GM19452 (cell line): Measurements from ENCODE around the gene MPND.
A peak's percentile ranks its signal among the peaks of the same experiment; 100 is the strongest.
"Not testable (repeated sequence)": the region's sequence is repeated elsewhere in the genome, so short reads cannot be mapped to it uniquely, and the experiment has no call there.

Source experiments
- ATAC-seq: cut with Tn5 transposase; IDR thresholded peaks from one replicate; pipeline ENCODE4 v1.9.1; 2021; ENCODE audit not compliant: unreplicated experiment

MPND gene

DNA sequence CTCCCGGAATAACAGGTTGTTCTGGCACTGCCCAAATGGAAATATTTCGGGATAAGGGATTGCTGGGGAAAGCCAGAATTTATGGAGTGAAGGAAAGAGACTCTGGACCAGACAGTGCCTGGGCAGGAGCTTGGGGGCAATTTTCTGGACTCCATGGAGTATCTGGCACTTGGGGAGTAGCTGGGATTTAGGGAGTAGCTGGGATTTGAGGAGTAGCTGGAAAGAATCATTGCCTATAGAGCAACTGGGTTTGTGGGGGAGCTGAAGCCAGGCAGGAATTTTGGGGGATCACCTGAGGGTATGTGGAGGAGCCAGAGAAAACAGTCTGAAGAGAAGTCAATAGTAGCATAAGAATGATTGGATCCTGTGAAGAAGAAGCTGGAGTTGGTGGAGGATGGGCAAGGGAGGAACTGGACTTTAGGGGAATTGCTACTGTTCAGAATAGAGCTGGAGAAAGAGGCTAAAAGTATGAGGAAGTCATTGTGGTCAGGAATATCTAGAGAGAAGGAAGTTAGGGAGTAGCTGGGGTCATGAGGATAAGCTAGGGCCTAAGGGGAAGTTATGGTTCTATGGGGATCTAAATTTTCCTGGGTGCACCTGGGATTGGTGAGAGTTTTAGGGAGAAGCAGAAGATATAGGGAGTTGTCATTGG is 24.2 kb upstream of the MPND start:
- no peak for ATAC-seq

DNA sequence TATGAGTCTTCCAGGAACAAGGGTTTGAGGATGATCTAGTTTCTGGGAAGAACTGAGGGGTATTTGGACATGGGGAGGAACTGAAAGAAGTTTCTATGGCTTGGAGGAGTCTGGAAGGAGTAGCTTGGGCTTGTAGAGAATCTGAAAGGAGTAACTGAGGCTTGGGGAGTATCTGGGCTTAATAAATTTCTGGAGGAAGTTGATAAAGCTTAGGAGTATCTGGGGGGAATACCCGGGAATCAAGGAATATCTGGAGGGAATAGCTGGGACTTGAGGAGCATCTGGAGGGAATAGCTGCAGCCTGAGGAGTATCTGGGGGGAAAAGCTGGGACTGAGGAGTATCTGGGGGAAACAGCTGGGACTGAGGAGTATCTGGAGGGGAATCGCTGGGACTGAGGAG is 22.9 kb upstream of the MPND start:
- no peak for ATAC-seq

DNA sequence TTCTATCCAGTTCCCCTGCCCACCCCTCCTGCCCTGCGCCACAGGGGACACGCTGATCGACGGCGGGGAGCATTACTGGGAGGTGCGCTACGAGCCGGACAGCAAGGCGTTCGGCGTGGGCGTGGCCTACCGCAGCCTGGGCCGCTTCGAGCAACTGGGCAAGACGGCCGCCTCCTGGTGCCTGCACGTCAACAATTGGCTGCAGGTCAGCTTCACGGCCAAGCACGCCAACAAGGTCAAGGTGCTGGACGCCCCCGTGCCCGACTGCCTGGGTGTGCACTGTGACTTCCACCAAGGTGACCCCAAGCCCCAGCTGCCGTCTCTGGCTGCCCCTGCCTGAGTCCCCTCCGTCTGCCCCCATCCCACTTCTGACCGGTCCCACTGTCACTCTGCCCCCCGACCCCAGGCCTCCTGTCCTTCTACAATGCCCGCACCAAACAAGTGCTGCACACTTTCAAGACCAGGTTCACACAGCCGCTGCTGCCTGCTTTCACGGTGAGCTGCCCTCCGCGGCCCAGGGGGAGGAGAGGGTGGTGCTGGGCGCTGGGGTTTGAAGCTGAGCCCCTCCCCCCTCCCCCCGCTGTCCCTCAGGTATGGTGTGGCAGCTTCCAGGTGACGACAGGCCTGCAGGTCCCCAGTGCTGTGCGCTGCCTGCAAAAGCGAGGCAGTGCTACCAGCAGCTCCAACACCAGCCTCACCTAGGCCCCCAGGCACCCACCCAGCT is 20.3 kb upstream of the MPND start:
- no peak for ATAC-seq

DNA sequence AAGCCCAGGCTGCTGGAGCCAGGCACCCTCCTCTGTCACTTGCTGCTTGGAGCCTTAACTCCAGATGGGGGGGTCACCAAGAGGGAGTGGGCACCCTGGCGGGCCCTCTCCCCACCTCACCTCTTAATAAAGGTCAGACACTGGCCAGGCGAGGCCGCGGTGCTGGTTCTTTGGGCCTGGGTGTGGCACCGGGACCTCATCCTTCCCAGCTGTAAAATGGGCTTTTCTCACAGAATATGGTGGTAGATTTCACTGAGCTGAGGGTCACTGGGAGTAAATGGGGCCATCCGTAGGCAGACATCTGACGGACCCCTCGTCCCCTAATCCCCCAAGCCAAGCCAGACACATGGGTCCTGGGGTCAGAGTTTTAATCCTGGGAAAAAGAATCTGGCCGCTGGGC is 19.7 kb upstream of the MPND start:
- ATAC-seq: no peak

DNA sequence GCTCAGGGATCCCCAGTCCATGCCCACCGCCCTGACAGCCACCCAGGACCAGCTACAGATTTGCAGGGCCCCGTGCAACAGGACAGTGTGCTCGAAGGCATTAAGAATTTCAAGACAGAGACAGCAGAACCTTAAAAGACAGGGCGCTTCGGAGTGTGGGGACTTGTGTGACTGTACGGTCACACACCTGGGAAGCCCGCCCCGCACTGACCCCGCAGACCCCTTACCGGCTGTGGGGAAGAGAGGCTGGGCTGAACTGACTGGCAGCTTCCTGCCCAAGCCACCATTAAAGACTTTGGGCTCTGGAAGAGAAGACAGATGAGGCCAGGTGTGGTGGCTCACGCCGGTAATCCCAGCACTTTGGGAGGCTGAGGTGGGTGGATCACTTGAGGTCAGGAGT is 19.1 kb upstream of the MPND start:
- no peak for ATAC-seq

DNA sequence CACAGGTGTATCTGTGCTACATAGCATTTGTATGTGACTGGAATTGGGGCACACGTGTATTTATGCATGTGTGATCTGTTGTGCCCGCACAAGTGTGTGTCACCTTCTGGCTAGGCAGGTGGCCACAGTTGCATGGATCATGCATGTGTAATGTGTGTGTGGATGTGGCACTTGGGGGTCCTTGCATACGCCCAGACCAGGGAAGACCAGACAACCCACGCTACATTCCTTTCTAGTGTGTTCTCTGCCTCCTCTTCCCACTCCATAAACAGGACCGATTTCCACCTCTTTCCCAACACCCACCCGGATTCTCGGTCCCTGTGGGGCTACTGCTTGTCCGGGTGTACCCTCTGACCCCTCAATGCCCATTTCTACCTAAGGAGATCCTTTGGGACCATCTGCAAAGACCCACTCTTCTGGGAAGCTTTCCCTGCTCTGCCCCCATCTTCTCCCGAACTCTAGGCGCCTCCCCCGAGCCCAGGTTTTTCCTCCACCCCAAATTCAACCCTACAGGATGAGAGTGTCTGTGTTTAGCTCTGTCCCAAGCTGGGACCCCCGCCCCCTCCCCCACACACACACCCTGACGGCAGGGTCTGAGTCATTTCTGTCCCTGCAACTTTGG is 17.0 kb upstream of the MPND start:
- ATAC-seq: no peak

DNA sequence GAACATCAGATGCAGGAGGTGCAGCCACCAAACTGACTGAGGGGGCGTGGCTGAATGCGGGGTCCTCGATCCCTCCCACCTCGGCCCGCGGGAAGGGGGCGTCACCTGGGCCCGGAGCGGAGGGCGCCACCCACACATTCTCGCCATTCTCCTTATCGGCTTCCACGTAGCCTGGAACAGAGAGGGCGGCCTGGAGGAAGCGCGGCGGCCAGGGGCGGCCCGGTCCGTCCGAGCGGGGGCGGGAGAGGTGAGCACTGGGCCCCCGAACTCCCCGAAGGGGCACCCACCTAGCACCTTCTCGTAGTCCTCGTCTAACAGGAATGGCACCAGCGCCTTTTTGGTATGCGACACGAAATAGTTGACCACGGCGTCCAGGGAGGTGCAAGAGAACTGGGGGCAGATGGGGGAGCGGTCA is 16.5 kb upstream of the MPND start:
- ATAC-seq: no peak

DNA sequence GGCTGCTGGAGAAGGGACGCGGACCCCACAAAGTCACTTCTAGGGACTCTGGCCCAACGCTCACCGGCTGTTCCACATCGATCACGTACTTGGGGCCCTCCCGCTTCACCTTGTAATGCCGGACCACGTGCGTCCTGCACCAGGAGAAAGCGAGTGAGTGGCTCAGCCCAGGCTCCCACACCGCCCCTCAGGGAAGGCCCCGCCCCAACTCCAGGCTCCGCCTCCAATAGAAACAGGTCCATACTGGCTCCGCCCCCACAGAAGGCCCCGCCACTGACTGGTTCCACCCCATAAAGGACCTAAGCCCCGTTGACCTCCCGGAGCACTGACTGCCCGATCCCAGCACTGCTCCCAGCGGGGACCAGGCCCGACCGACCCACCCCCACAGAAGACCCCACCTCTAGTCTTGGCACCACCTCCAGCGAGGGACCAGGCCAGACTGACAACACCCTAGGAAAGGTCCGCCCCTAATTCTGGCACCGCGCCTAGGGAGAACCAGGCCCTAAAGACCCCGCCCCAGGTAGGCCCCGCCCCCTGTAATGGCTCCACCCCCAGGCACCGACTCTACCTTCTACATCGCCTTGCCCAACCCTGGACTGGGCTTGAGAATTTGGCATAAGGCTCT is 16.0 kb upstream of the MPND start:
- no peak for ATAC-seq

DNA sequence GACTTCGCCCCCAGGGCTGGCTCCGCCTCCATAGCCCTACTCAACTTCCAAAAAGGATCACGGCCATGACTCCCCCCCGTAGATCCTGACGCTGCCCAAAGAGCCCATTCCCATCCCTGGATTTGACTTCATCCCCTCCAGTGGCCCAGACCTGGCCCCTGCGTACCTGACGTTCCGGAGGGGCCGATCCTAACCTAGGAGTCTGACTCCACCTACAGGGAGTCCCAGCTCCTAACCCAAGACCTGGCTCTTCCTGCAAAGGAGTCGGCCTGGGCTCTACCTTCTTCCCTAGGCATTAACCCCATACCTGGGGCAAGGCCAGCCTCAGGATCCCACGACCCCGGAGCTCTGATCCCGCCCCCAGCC is 15.5 kb upstream of the MPND start:
- peak; percentile 7 for ATAC-seq

DNA sequence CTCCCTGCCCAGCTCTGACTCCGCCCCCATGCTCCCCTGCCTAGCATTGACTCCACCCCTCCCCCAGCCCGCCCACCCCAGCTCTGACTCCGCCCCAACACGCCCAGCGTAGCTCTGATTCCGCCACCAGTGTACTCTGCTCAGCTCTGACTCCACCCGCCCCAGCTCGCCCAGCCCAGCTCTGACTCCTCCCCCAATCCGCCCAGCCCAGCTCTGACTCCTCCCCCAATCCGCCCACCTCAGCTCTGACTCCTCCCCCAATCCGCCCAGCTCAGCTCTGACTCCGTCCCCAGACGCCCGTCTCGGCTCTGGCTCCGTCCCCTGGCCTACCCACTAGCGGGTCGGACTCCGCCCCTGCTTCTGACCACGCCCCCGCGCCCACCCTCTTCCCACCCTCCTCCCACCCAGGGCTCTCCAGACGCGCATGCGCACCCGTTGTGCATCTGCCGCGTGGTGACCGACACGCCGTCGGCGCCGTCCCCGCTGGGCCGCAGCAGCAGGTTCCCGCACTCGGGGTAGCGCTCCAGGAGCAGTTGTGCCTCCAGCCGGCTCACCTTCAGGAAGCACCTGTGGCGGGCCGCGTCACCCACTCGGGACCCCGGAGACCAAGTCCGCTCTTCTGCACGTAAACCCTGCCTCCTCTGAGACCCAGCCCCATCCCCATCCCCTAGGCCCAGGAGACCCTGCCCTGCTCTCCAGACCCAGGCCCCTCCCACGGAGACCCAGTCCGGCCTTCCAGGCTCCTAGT is 14.9 kb upstream of the MPND start:
- ATAC-seq: peak; percentile 70

DNA sequence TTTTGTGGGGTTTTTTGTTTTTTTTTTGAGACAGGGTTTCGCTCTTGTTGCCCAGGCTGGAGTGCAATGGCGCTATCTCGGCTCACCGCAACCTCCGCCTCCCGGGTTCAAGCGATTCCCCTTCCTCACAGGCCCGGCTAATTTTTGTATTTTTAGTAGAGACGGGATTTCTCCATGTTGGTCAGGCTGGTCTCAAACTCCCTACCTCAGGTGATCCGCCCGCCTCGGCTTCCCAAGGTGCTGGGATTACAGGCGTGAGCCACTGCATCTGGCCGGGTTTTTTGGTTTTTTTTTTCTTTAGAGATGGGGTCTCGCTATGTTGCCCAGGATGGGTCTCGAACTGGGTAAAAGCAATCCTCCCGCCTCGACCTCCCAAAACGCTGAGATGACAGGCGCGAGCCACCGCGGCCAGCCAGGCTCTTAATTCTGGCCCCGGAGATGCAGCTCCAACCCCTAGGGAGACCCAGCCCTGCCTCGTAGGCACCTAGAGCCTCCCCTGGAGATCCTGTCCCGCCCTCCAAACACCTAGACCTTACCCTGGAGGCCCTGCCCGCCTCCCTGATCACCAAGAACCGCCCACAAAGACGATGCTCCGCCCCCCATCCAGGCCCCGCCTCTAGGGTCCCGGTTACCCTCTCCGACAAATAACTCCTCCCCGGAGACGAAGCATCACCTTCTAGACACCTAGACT is 14.2 kb upstream of the MPND start:
- not testable (repeated sequence) for ATAC-seq

DNA sequence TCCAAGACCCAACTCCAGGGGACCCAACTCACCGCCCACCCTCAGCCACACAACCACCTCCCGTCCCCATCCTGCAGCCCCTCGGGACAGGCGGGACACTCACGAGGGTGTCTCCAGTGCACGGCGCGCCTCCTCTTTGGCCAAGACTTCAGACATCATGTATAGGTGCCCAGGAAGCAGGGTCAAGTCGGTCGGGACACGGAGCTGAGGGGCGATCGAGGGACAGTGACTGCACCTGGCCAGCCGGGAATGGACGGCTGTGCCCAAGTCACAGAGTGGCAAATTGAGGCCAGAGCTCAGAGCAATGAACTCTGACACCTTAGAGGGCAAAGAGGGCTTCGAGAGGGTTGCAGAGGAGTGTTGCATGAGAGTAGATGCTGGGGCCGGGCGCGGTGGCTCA is 13.5 kb upstream of the MPND start:
- no peak for ATAC-seq

DNA sequence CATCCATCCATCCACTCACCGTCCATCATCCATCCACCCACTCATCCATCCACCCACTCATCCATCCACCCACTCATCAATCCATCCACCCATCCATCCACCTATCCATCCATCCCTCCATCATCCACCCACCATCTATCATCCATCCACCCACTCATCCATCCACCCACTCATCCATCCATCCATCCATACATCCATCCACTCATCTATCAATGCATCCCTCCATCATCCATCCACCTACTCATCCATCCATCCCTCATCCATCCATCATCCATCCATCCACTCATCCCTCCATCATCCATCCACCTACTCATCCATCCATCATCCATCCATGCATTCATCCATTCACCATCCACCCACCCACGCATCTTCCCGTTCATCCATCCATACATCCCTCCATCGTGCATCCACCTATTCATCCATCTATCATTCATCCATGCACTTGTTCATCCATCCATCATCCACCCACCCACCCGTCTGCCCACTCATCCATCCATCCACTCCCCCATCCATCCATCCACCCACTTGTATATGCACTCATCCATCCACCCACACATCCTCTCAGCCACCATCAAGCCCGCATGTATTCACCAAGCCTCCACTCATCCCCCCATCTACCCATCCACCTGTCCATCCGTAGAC is 8.3 kb upstream of the MPND start:
- ATAC-seq: no peak

DNA sequence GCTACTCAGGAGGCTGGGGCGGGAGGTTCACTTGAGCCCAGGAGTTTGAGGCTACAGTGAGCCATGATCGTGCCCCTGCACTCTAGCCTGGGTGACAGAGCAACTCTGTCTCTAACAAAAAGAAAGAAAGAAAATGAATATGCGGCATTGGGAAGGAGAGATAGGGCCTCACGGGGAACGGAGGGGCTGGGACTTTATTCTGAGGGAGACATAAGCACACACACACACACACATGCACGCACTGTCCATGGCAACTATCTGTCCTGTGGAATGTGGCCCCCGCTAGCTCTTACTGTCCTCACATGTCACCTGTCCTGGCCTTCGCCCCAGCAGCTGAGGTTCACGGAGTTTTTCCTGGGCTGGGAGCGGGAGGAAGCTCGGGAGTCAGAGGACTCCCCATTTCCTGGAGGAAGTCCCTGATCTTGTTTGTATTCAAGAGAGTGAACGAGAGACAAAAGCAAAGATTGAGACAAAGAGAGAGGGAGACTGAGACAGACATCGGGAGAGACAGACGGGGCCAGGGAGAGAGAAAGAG is 5.4 kb upstream of the MPND start:
- ATAC-seq: no peak

DNA sequence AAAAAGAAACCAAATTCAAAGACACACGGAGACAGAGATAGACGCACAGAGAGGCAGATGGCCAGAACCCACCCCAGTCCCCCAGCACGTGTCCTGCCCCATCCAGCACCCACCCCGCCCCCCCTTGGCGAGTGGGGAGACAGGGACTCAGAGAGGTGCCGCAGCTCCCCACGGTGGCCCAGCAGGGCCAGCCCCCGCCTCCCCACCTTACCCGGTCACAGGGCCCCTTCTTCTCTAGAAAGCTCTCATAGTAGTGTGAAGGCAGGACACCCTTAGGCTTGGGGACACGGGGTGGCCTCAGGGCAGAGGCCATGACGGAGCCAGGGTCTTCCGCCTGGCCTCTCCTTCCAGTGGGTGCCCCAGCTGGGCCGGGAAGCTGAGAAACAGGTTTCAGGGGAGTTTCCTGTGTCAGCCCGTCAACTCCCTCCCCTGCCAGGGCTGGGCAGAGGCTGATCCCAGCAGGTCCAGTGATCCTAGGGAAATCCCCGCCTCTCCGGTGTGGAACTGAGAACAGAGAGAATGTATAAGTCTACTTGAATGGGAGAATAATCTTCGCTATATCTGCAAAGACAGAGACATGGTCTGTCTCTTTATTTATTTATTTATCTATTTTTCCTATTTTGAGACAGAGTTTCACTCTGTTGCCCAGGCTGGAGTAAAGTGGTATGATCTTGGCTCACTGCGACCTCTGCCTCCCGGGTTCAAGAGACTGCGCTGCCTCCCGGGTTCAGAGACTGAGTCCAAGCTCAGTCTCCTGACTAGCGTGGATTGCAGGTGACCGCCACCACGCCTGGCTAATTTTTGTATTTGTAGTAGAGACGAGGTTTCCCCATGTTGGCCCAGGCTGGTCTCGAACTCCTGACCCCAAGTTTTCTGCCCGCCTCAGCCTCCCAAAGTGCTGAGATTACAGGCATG is 4.7 kb upstream of the MPND start, which contains the start of gene STAP2:
Gene STAP2, minus strand, starts transcription at position 387 of the 915 bp plus-strand sequence. Its CDS starts 74 bp downstream, at position 313.
- no peak for ATAC-seq

DNA sequence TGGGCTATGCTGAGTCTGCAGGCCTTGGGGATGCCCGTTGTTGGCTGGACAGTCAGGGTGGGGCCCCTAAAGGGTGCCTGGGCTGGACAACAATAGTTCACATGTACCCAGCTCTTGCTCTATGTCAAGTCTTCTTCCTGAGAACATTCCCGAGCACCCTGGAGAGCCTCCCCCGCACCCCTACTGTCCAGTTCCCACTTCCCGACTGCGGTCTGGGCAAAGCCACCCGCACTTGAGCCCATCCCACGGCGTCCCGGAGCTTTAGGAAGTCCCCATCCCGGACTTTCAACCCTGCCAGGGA is 1.1 kb upstream of the MPND start:
- no peak for ATAC-seq

DNA sequence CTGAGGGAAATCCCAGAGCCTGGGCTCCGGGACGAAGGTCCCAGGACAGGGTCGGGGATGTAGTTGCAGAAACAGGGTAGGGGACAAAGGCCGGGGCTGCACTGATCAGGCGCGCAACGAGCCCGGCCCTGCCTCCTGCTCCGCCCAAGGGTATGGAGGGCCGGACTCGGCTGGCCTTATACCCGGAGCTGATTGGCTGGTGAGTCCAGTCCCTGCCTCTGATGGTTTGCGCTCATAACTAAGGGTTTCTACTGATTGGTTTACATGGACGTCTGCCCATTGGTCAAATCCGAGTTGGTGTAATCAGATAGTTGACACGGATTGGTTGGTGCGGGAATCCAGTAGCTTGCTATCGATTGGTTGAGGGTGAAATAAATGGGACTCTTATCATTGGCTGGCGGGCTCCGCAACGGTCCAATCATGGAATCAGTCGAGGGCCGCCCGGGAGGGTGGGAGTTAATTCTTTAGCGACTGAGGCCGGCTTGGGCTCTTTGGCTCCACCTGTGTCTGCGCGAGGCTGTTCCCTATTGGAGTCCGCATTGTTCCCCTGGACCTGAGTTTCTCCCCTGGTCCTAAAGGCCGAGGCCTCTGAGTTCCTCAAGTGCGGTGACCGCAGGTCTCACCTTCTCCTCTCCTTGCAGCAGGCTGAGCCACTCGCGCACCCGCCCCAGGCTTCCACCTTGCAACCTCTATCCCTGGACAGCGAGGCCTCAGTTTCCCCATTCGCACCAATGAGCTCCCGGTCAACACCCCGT is 570 bp upstream of the MPND start:
- peak; percentile 82 for ATAC-seq

DNA sequence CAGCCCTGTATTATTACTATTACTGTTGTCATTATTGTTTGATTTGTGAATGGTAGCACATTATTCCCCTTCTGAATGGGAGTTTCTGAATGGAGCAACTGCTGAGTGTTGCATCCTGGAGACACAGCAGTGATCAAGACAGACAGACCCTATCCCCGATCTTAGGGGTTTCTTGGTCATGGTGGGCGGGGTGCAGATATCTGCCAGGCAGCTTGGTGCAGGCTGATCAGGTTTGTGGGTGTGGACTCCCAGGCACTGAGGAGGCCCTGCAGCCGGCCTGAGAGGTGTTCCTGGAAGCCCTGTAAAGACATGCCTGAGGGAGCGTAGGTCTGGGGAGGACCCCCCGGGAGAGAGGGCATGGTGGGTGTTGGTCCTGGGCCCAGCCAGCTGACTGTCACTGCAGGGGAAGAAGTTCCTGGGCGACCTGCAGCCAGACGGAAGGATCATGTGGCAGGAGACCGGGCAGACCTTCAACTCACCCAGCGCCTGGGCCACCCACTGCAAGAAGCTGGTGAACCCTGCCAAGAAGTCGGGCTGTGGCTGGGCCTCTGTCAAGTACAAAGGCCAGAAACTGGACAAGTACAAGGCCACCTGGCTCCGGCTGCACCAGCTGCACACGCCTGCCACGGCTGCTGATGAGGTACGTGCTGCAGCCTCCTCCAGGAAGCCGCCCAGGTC is 2.1 kb downstream of the MPND start:
- ATAC-seq: no peak
